Glutamatergic neuron (in vitro differentiated cells): ENCODE measurements around the gene RAP1GAP2. TPM values are rescaled to one million over a fixed set of nuclear protein-coding genes. Genes with fewer than 3 reads are reported as not detected.

ENCODE experiments used
- DNase-seq: peaks from one replicate; pipeline ENCODE4 v3.0.0; 2022
- H3K27ac Mint-ChIP-seq: one replicate; pipeline ENCODE4 v1.8.0; 2020; ENCODE audit warnings: mild to moderate bottlenecking, mixed read lengths, inconsistent platforms; ENCODE audit not compliant: unreplicated experiment
- H3K27me3 Mint-ChIP-seq: one replicate; pipeline ENCODE4 v1.8.0; 2020; ENCODE audit warnings: mild to moderate bottlenecking, moderate library complexity, mixed read lengths, inconsistent platforms; ENCODE audit not compliant: unreplicated experiment
- H3K36me3 Mint-ChIP-seq: one replicate; pipeline ENCODE4 v1.8.0; 2020; ENCODE audit warnings: mild to moderate bottlenecking, mixed read lengths, inconsistent platforms; ENCODE audit not compliant: unreplicated experiment
- H3K4me1 Mint-ChIP-seq: one replicate; pipeline ENCODE4 v1.8.0; 2020; ENCODE audit warnings: mild to moderate bottlenecking, low read depth, mixed read lengths, inconsistent platforms; ENCODE audit not compliant: unreplicated experiment
- H3K4me3 Mint-ChIP-seq: one replicate; pipeline ENCODE4 v1.8.0; 2020; ENCODE audit warnings: mild to moderate bottlenecking, mixed read lengths, inconsistent platforms; ENCODE audit not compliant: unreplicated experiment
- H3K9me3 Mint-ChIP-seq: one replicate; pipeline ENCODE4 v1.8.0; 2020; ENCODE audit warnings: mild to moderate bottlenecking, moderate library complexity, mixed read lengths, inconsistent platforms; ENCODE audit not compliant: unreplicated experiment
- CTCF ChIP-seq: fragments of 200-600 bp; sonication (generic); IDR thresholded peaks from one replicate; pipeline ENCODE4 v1.5.0; 2021; ENCODE audit not compliant: partially characterized antibody, unreplicated experiment
- total RNA-seq: library from RNA; stranded (reverse); fragmentation: NEBNext Ultra II Directional; extraction: Animal tissue kit (Norgen Biotek cat#: 25700); gene quantifications from one replicate; pipeline ENCODE4 v1.2.1, GENCODE V29; 2021; ENCODE audit not compliant: unreplicated experiment

The RAP1GAP2 gene
- total RNA-seq, 1 donor from 2014 or later, result 86.0 TPM

- no peak for TF ChIP-seq CTCF
- Mint-ChIP-seq H3K4me3 (no peak overlapping the region), H3K27ac (no peak overlapping the region), H3K36me3 (no peaks in the 10 kb centered on the region), H3K4me1 (peaks cover 37% of the 10 kb centered on the region), H3K27me3 (peaks cover 24% of the 10 kb centered on the region), H3K9me3 (peaks cover 15% of the 10 kb centered on the region)
- DNase-seq, result no peak
Measured at GRCh38 chr17:2803971-2804370, 7.7 kb downstream of the RAP1GAP2 start.

- no peak for DNase-seq
- Mint-ChIP-seq H3K9me3 (peaks cover 15% of the 10 kb centered on the region), H3K36me3 (no peaks in the 10 kb centered on the region), H3K27ac (no peak overlapping the region), H3K4me1 (peaks cover 29% of the 10 kb centered on the region), H3K27me3 (peaks cover 23% of the 10 kb centered on the region), H3K4me3 (no peak overlapping the region)
- TF ChIP-seq CTCF, result no peak
Measured at GRCh38 chr17:2804912-2805311, 8.7 kb downstream of the RAP1GAP2 start.

- H3K4me1 Mint-ChIP-seq, result peaks cover 24% of the 10 kb centered on the region
Measured at GRCh38 chr17:2805961-2806360, 9.7 kb downstream of the RAP1GAP2 start.

GRCh38 chr17:2808367-2809335 lies 12.4 kb downstream of the RAP1GAP2 start:
- no peak overlapping the region for H3K4me3 Mint-ChIP-seq
- DNase-seq, result no peak
- H3K27ac Mint-ChIP-seq, result no peak overlapping the region
- H3K27me3 Mint-ChIP-seq, result peaks cover 7% of the 10 kb centered on the region
- TF ChIP-seq CTCF, result no peak
- peaks cover 12% of the 10 kb centered on the region for H3K4me1 Mint-ChIP-seq
- H3K36me3 Mint-ChIP-seq, result no peaks in the 10 kb centered on the region
- H3K9me3 Mint-ChIP-seq, result peaks cover 5% of the 10 kb centered on the region

More at GRCh38 chr17:2805961-2806360, 9.7 kb downstream of the RAP1GAP2 start:
- no peak overlapping the region for H3K27ac Mint-ChIP-seq
- H3K27me3 Mint-ChIP-seq, result peaks cover 21% of the 10 kb centered on the region
- no peak overlapping the region for H3K4me3 Mint-ChIP-seq
- no peak for DNase-seq
- no peak for TF ChIP-seq CTCF
- H3K36me3 Mint-ChIP-seq, result no peaks in the 10 kb centered on the region
- H3K9me3 Mint-ChIP-seq, result peaks cover 15% of the 10 kb centered on the region

- TF ChIP-seq CTCF, result no peak
- Mint-ChIP-seq H3K9me3 (peaks cover 5% of the 10 kb centered on the region), H3K27ac (no peak overlapping the region), H3K27me3 (peaks cover 6% of the 10 kb centered on the region), H3K4me3 (no peak overlapping the region), H3K4me1 (peaks cover 12% of the 10 kb centered on the region), H3K36me3 (no peaks in the 10 kb centered on the region)
- no peak for DNase-seq
Measured at GRCh38 chr17:2809337-2809736, 13.1 kb downstream of the RAP1GAP2 start.
